Stimulated activated CD4-positive, alpha-beta T cell treated with anti-CD3 and anti-CD28 coated beads, Interleukin-1b, Interleukin-23, amount 100 ng/mL, for 24 hours (primary cell): Measurements from ENCODE around the gene METRNL.
"Not testable (repeated sequence)": the region's sequence is repeated elsewhere in the genome, so short reads cannot be mapped to it uniquely, and the experiment has no call there.

Source experiments
- DNase-seq, 4 experiments: peaks; one replicate each; pipeline ENCODE4 v3.0.0-alpha.2; 2020; ENCODE audit warnings: low read depth in 4 of 4, low spot score in 1 of 4

METRNL gene

GRCh38 chr17:83134456-83134855 lies 55.0 kb downstream of the METRNL start:
- DNase-seq = not testable (repeated sequence)

- DNase-seq = no peak
Observed at GRCh38 chr17:83135692-83136091, 56.3 kb downstream of the METRNL start.

- DNase-seq = no peak
Observed at GRCh38 chr17:83136156-83136555, 56.7 kb downstream of the METRNL start.

- no peak for DNase-seq
Observed at GRCh38 chr17:83136931-83137330, 57.5 kb downstream of the METRNL start.

GRCh38 chr17:83137523-83137922 lies 58.1 kb downstream of the METRNL start:
- no peak for DNase-seq

- no peak for DNase-seq
Observed at GRCh38 chr17:83138820-83139219, 59.4 kb downstream of the METRNL start.

- not testable (repeated sequence) for DNase-seq
Observed at GRCh38 chr17:83139541-83140248, 60.3 kb downstream of the METRNL start.

- not testable (repeated sequence) for DNase-seq
Observed at GRCh38 chr17:83140249-83140566, 60.8 kb downstream of the METRNL start.

GRCh38 chr17:83142619-83143018 lies 63.2 kb downstream of the METRNL start:
- no peak for DNase-seq

GRCh38 chr17:83143817-83144231 lies 64.4 kb downstream of the METRNL start:
- DNase-seq = no peak
